ENCODE data around the gene ULBP2. TPM values are rescaled to one million over a fixed set of nuclear protein-coding genes. Genes with fewer than 3 reads are reported as not detected.
"Not testable (repeated sequence)": the region's sequence is repeated elsewhere in the genome, so short reads cannot be mapped to it uniquely, and the experiment has no call there.

ULBP2 gene
- polyA plus RNA-seq, 1 donor (not counting 4 experiments of a cell fraction or from before 2014, with no cell fraction given): 11.8 TPM

- H4K20me1 ChIP-seq (ENCODE audit: control insufficient read depth, extremely low read depth, insufficient read depth, low read length): no peaks in the 10 kb centered on the region
- H3K9me3 ChIP-seq (ENCODE audit: control insufficient read depth, low read depth, low read length): peaks cover 1% of the 10 kb centered on the region
- no peaks in the 10 kb centered on the region for H3K9me1 ChIP-seq (ENCODE audit: control insufficient read depth, extremely low read depth, insufficient read depth, low read length)
- H3K4me1 ChIP-seq (ENCODE audit: control insufficient read depth, extremely low read depth, insufficient read depth, low read length): no peaks in the 10 kb centered on the region
- no peak overlapping the region for H2AFZ ChIP-seq (ENCODE audit: control insufficient read depth, low read length)
- FAIRE-seq (no peak), DNase-seq (ENCODE audit: low read depth, low spot score) (no peak)
- H3K4me2 ChIP-seq (ENCODE audit: control insufficient read depth, extremely low read depth, insufficient read depth, low read depth, low read length): no peak overlapping the region
- H3K79me2 ChIP-seq (ENCODE audit: control insufficient read depth, insufficient read depth, low read length): no peaks in the 10 kb centered on the region
- H3K4me3 ChIP-seq (ENCODE audit: control insufficient read depth in 2 of 3, extremely low read depth in 1 of 3, insufficient read depth in 2 of 3, low read depth in 1 of 3, low read length in 3 of 3): no peak overlapping the region
- H3K36me3 ChIP-seq (ENCODE audit: control insufficient read depth in 2 of 2, extremely low read depth in 1 of 2, insufficient read depth in 2 of 2, low read length in 2 of 2): no peaks in the 10 kb centered on the region
- H3K27ac ChIP-seq (ENCODE audit: control insufficient read depth, insufficient read depth, low read length): no peak overlapping the region
- TF ChIP-seq CTCF (optimal IDR thresholded peaks at IDR 0.05 in 1 of 3, IDR thresholded peaks at IDR 0.05 in 1 of 3, conservative IDR thresholded peaks at IDR 0.05 in 1 of 3; ENCODE audit: extremely low read depth in 1 of 3, insufficient read depth in 2 of 3, low read length in 3 of 3) (no peak), EZH2 (IDR thresholded peaks at IDR 0.05; ENCODE audit: low read length) (no peak)
- no peaks in the 10 kb centered on the region for H3K27me3 ChIP-seq (ENCODE audit: control insufficient read depth, extremely low read depth, insufficient read depth, low read length)
- no peak overlapping the region for H3K9ac ChIP-seq (ENCODE audit: control insufficient read depth, extremely low read depth, insufficient read depth, low read length)
- dilution Hi-C loops (cut with MboI; ENCODE audit: extremely low pct_ligation_motif_present, low sequenced_read_pairs): no loop called here
Observed at GRCh38 chr6:149910721-149911151, 31.1 kb upstream of the ULBP2 start.

GRCh38 chr6:149912680-149913079, 29.1 kb upstream of the ULBP2 start:
- not testable (repeated sequence) for H3K9me1 ChIP-seq (ENCODE audit: control insufficient read depth, extremely low read depth, insufficient read depth, low read length); FAIRE-seq; H3K9me3 ChIP-seq (ENCODE audit: control insufficient read depth, low read depth, low read length)

GRCh38 chr6:149913085-149913484, 28.7 kb upstream of the ULBP2 start:
- Histone ChIP-seq H3K9me3 (ENCODE audit: control insufficient read depth, low read depth, low read length) (peaks cover 1% of the 10 kb centered on the region), H3K9ac (ENCODE audit: control insufficient read depth, extremely low read depth, insufficient read depth, low read length) (no peak overlapping the region), H3K4me1 (ENCODE audit: control insufficient read depth, extremely low read depth, insufficient read depth, low read length) (peaks cover 7% of the 10 kb centered on the region), H3K4me2 (ENCODE audit: control insufficient read depth, extremely low read depth, insufficient read depth, low read depth, low read length) (no peak overlapping the region), H2AFZ (ENCODE audit: control insufficient read depth, low read length) (no peak overlapping the region), H3K27me3 (ENCODE audit: control insufficient read depth, extremely low read depth, insufficient read depth, low read length) (no peaks in the 10 kb centered on the region), H3K9me1 (ENCODE audit: control insufficient read depth, extremely low read depth, insufficient read depth, low read length) (no peaks in the 10 kb centered on the region), H3K4me3 (ENCODE audit: control insufficient read depth in 2 of 3, extremely low read depth in 1 of 3, insufficient read depth in 2 of 3, low read depth in 1 of 3, low read length in 3 of 3) (no peak overlapping the region), H4K20me1 (ENCODE audit: control insufficient read depth, extremely low read depth, insufficient read depth, low read length) (no peaks in the 10 kb centered on the region), H3K79me2 (ENCODE audit: control insufficient read depth, insufficient read depth, low read length) (no peaks in the 10 kb centered on the region), H3K36me3 (ENCODE audit: control insufficient read depth in 2 of 2, extremely low read depth in 1 of 2, insufficient read depth in 2 of 2, low read length in 2 of 2) (no peaks in the 10 kb centered on the region), H3K27ac (ENCODE audit: control insufficient read depth, insufficient read depth, low read length) (no peak overlapping the region)
- dilution Hi-C loops (cut with MboI; ENCODE audit: extremely low pct_ligation_motif_present, low sequenced_read_pairs): no loop called here
- DNase-seq (ENCODE audit: low read depth, low spot score) (no peak), FAIRE-seq (no peak)
- TF ChIP-seq CTCF (optimal IDR thresholded peaks at IDR 0.05 in 1 of 3, IDR thresholded peaks at IDR 0.05 in 1 of 3, conservative IDR thresholded peaks at IDR 0.05 in 1 of 3; ENCODE audit: extremely low read depth in 1 of 3, insufficient read depth in 2 of 3, low read length in 3 of 3) (no peak), EZH2 (IDR thresholded peaks at IDR 0.05; ENCODE audit: low read length) (no peak)

More at GRCh38 chr6:149912680-149913079, 29.1 kb upstream of the ULBP2 start:
- H3K27ac ChIP-seq (ENCODE audit: control insufficient read depth, insufficient read depth, low read length); H3K4me1 ChIP-seq (ENCODE audit: control insufficient read depth, extremely low read depth, insufficient read depth, low read length); H3K9ac ChIP-seq (ENCODE audit: control insufficient read depth, extremely low read depth, insufficient read depth, low read length); H2AFZ ChIP-seq (ENCODE audit: control insufficient read depth, low read length); DNase-seq (ENCODE audit: low read depth, low spot score); H4K20me1 ChIP-seq (ENCODE audit: control insufficient read depth, extremely low read depth, insufficient read depth, low read length); H3K4me3 ChIP-seq (ENCODE audit: control insufficient read depth in 2 of 3, extremely low read depth in 1 of 3, insufficient read depth in 2 of 3, low read depth in 1 of 3, low read length in 3 of 3); H3K79me2 ChIP-seq (ENCODE audit: control insufficient read depth, insufficient read depth, low read length); H3K36me3 ChIP-seq (ENCODE audit: control insufficient read depth in 2 of 2, extremely low read depth in 1 of 2, insufficient read depth in 2 of 2, low read length in 2 of 2); H3K27me3 ChIP-seq (ENCODE audit: control insufficient read depth, extremely low read depth, insufficient read depth, low read length); dilution Hi-C loops (cut with MboI; ENCODE audit: extremely low pct_ligation_motif_present, low sequenced_read_pairs); H3K4me2 ChIP-seq (ENCODE audit: control insufficient read depth, extremely low read depth, insufficient read depth, low read depth, low read length): not testable (repeated sequence)

Measured in keratinocyte (primary cell).